Breast epithelium (tissue), 3 donors: ENCODE measurements around the gene RIOK1.

ENCODE experiments used
- CTCF ChIP-seq, 3 donors: fragments of 450-650 bp; IDR thresholded peaks; one replicate each; pipeline ENCODE4 v1.5.1; 2016 to 2017; ENCODE audit warnings: antibody characterized with exemption in 3 of 3, mild to moderate bottlenecking in 3 of 3, moderate library complexity in 3 of 3
- POLR2A ChIP-seq: fragments of 450-650 bp; IDR thresholded peaks from one replicate; pipeline ENCODE4 v1.6.1; 2016; ENCODE audit warnings: antibody characterized with exemption, mild to moderate bottlenecking, moderate library complexity
- POLR2AphosphoS5 ChIP-seq, 3 donors: sonication (generic); formaldehyde crosslinking; IDR thresholded peaks; one replicate each; pipeline ENCODE4 v1.6.1; 2017; ENCODE audit warnings: antibody characterized with exemption in 3 of 3

DNA sequence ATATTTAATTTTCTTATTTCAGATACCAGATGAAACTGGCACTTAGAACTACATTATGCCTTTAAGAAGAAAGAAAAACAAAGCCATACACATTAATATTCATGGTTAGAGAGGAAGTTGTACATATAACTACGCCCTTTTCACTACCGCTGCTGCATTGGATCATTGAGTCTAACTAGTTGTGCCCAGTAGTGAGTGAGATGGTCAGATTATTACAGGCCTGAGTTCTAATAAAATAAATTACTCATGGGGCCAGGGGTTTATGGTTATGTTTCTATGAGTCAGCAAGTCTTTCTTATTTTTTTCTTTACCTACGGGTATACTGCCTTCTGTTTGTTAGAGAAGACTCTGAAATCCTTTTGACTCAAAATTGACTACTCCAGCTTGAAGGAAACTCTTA is 11.5 kb downstream of the RIOK1 start:
- TF ChIP-seq CTCF (IDR thresholded peaks at IDR 0.05) (no peak), POLR2AphosphoS5 (IDR thresholded peaks at IDR 0.05) (no peak), POLR2A (no peak)
